Neural cell (in vitro differentiated cells): ENCODE measurements around the gene FRMD4A. TPM values are rescaled to one million over a fixed set of nuclear protein-coding genes. Genes with fewer than 3 reads are reported as not detected.

Experiments used
- H2AFZ ChIP-seq: fragments of 200-600, 300-800 bp; sonication (generic), shearing (Covaris generic); 2 replicates; pipeline ENCODE4 v1.6.0; 2014; ENCODE audit warnings: low read depth, mild to moderate bottlenecking, antibody characterized with exemption, low read length, moderate library complexity
- H3F3A ChIP-seq: fragments of 200-600 bp; shearing (Covaris generic); 2 replicates; pipeline ENCODE4 v1.6.1; 2016; ENCODE audit warnings: mild to moderate bottlenecking, moderate library complexity, mixed read lengths, antibody characterized with exemption, low read length; ENCODE audit not compliant: insufficient read depth, poor library complexity, severe bottlenecking
- H3K27ac ChIP-seq: fragments of 200-600, 300-800 bp; sonication (generic), shearing (Covaris generic); 2 replicates; pipeline ENCODE4 v1.5.1; 2014; ENCODE audit warnings: mild to moderate bottlenecking, low read length, moderate library complexity
- H3K27me3 ChIP-seq: fragments of 300-800, 200-600 bp; sonication (generic), shearing (Covaris generic); 2 replicates; pipeline ENCODE4 v1.6.0; 2014; ENCODE audit warnings: mild to moderate bottlenecking, low read depth, low read length, moderate library complexity; ENCODE audit not compliant: insufficient read depth
- H3K36me3 ChIP-seq: fragments of 300-800, 200-600 bp; sonication (generic), shearing (Covaris generic); 2 replicates; pipeline ENCODE4 v1.5.1; 2014; ENCODE audit warnings: mild to moderate bottlenecking, antibody characterized with exemption, low read length, moderate library complexity; ENCODE audit not compliant: insufficient read depth
- H3K4me2 ChIP-seq: fragments of 300-800, 200-600 bp; sonication (generic), shearing (Covaris generic); 2 replicates; pipeline ENCODE4 v1.6.0; 2014; ENCODE audit warnings: mild to moderate bottlenecking, low read length
- H3K4me3 ChIP-seq: fragments of 300-800, 200-600 bp; sonication (generic), shearing (Covaris generic); 2 replicates; pipeline ENCODE4 v1.5.1; 2014; ENCODE audit warnings: mild to moderate bottlenecking, low read length, moderate library complexity
- H3K79me2 ChIP-seq: fragments of 200-600 bp; shearing (Covaris generic); replicated peaks from 2 replicates; pipeline ENCODE4 v1.6.0; 2014; ENCODE audit warnings: mild to moderate bottlenecking, low read length, moderate library complexity; ENCODE audit not compliant: insufficient read depth
- H3K9ac ChIP-seq: fragments of 300-800, 200-600 bp; sonication (generic), shearing (Covaris generic); 2 replicates; pipeline ENCODE4 v1.6.1; 2016; ENCODE audit warnings: mild to moderate bottlenecking, low read length, mixed read lengths
- H3K9me2 ChIP-seq: fragments of 200-600 bp; shearing (Covaris generic); 2 replicates; pipeline ENCODE4 v1.6.1; 2016; ENCODE audit warnings: mild to moderate bottlenecking, low read length, mixed read lengths; ENCODE audit not compliant: insufficient read depth
- H3K9me3 ChIP-seq: fragments of 200-600, 300-800 bp; sonication (generic), shearing (Covaris generic); 2 replicates; pipeline ENCODE4 v1.6.1; 2016; ENCODE audit warnings: mild to moderate bottlenecking, mixed run types, low read length, moderate library complexity, mixed read lengths
- H4K20me1 ChIP-seq: fragments of 200-600 bp; shearing (Covaris generic); 2 replicates; pipeline ENCODE4 v1.6.1; 2016; ENCODE audit warnings: mild to moderate bottlenecking, mixed run types; ENCODE audit not compliant: insufficient read depth
- CTCF ChIP-seq: fragments of 450-650 bp; IDR thresholded peaks from 2 replicates; pipeline ENCODE4 v1.5.1; 2014; ENCODE audit warnings: antibody characterized with exemption, mild to moderate bottlenecking, moderate library complexity; ENCODE audit not compliant: poor library complexity, severe bottlenecking
- EP300 ChIP-seq: fragments of 450-650 bp; conservative IDR thresholded peaks from 2 replicates; pipeline ENCODE4 v1.6.1; 2014; ENCODE audit warnings: antibody characterized with exemption, mild to moderate bottlenecking, moderate library complexity; ENCODE audit not compliant: poor library complexity, severe bottlenecking
- EZH2 ChIP-seq: fragments of 200-600, 300-800 bp; shearing (Covaris generic), sonication (generic); IDR thresholded peaks from 2 replicates; pipeline ENCODE4 v1.6.1; 2014; ENCODE audit warnings: antibody characterized with exemption, low read length, borderline replicate concordance, mild to moderate bottlenecking; ENCODE audit not compliant: insufficient read depth, poor library complexity, severe bottlenecking
- MXI1 ChIP-seq: fragments of 450-650 bp; conservative IDR thresholded peaks from 2 replicates; pipeline ENCODE4 v1.6.1; 2014; ENCODE audit warnings: antibody characterized with exemption, mild to moderate bottlenecking; ENCODE audit not compliant: poor library complexity, severe bottlenecking
- POLR2AphosphoS5 ChIP-seq: IDR thresholded peaks from 2 replicates; pipeline ENCODE4 v1.6.1; 2012
- RAD21 ChIP-seq: fragments of 450-650 bp; conservative IDR thresholded peaks from 2 replicates; pipeline ENCODE4 v1.6.1; 2014; ENCODE audit warnings: antibody characterized with exemption, mild to moderate bottlenecking, moderate library complexity
- REST ChIP-seq: IDR thresholded peaks from 2 replicates; pipeline ENCODE4 v1.6.1; 2012; ENCODE audit warnings: borderline replicate concordance
- SMC3 ChIP-seq: fragments of 450-650 bp; conservative IDR thresholded peaks from 2 replicates; pipeline ENCODE4 v1.6.1; 2014; ENCODE audit warnings: antibody characterized with exemption, mild to moderate bottlenecking, moderate library complexity; ENCODE audit not compliant: poor library complexity
- TAF1 ChIP-seq: IDR thresholded peaks from 2 replicates; pipeline ENCODE4 v1.6.1; 2012; ENCODE audit warnings: low read depth
- polyA plus RNA-seq: library from polyadenylated mRNA; depleted of rRNA; stranded (reverse); fragments of >200 nt; gene quantifications from 2 replicates; pipeline ENCODE4 v1.2.3, GENCODE V29; 2014

FRMD4A gene
- polyA plus RNA-seq, 1 donor from 2014 or later, result 36.5 TPM

DNA sequence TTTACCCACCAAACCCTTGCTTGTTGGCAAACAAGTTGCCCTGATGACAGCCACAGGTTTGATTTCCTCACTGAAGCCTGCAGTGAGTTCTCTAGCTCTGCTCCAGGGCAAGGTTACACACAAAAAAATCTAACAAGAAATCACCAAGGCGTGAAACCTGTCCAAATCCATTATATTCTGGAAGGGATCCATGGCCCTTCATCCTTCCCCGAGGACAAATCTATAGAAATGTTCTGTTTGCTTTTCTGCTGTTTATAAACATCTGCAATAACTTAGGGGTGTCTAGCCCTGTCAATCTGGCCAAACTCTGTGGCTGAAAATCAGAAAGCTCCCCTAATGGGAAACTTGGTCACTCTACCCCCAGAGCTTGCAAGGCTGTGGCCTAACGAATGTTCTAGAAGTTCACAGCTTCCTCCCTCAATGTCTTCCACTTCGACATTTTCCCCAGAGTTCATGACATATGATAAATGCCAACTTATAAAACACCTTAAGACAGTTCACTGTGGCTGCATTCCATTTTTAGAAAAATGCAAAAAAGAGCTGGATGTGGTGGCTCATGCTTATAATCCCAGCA lies 579.4 kb downstream of the FRMD4A start:
- no peaks in the 10 kb centered on the region for H4K20me1 ChIP-seq
- no peak overlapping the region for H3K27ac ChIP-seq
- no peak overlapping the region for H3K9ac ChIP-seq
- H3K27me3 ChIP-seq, result no peaks in the 10 kb centered on the region
- no peaks in the 10 kb centered on the region for H3K79me2 ChIP-seq
- no peaks in the 10 kb centered on the region for H3K9me2 ChIP-seq
- H3F3A ChIP-seq, result no peaks in the 10 kb centered on the region
- no peak overlapping the region for H3K4me2 ChIP-seq
- no peaks in the 10 kb centered on the region for H3K36me3 ChIP-seq
- no peak for TF ChIP-seq RAD21
- TF ChIP-seq EZH2, result no peak
- no peak for TF ChIP-seq CTCF
- no peak for TF ChIP-seq TAF1
- TF ChIP-seq MXI1, result no peak
- no peak for TF ChIP-seq SMC3
- no peak for TF ChIP-seq EP300
- TF ChIP-seq REST, result no peak
- TF ChIP-seq POLR2AphosphoS5, result no peak
- H3K9me3 ChIP-seq, result no peaks in the 10 kb centered on the region
- H3K4me3 ChIP-seq, result no peak overlapping the region
- H2AFZ ChIP-seq, result no peak overlapping the region

- Histone ChIP-seq H3K4me3 (no peak overlapping the region), H4K20me1 (no peaks in the 10 kb centered on the region), H3K9ac (no peak overlapping the region), H2AFZ (no peak overlapping the region), H3K79me2 (no peaks in the 10 kb centered on the region), H3K27me3 (no peaks in the 10 kb centered on the region), H3K4me2 (no peak overlapping the region), H3F3A (no peaks in the 10 kb centered on the region), H3K9me2 (no peaks in the 10 kb centered on the region), H3K36me3 (no peaks in the 10 kb centered on the region), H3K27ac (no peak overlapping the region), H3K9me3 (no peaks in the 10 kb centered on the region)
- TF ChIP-seq TAF1 (no peak), MXI1 (no peak), EP300 (no peak), SMC3 (no peak), CTCF (no peak), REST (no peak)
These were observed 580.2 kb downstream of the FRMD4A start for GRCh38 chr10:13750299-13751190.
